ENCODE measurements around the gene MEGF6. TPM values are rescaled to one million over a fixed set of nuclear protein-coding genes. Genes with fewer than 3 reads are reported as not detected.

Gene MEGF6
- total RNA-seq, 1 donor: 2.2 TPM

DNA sequence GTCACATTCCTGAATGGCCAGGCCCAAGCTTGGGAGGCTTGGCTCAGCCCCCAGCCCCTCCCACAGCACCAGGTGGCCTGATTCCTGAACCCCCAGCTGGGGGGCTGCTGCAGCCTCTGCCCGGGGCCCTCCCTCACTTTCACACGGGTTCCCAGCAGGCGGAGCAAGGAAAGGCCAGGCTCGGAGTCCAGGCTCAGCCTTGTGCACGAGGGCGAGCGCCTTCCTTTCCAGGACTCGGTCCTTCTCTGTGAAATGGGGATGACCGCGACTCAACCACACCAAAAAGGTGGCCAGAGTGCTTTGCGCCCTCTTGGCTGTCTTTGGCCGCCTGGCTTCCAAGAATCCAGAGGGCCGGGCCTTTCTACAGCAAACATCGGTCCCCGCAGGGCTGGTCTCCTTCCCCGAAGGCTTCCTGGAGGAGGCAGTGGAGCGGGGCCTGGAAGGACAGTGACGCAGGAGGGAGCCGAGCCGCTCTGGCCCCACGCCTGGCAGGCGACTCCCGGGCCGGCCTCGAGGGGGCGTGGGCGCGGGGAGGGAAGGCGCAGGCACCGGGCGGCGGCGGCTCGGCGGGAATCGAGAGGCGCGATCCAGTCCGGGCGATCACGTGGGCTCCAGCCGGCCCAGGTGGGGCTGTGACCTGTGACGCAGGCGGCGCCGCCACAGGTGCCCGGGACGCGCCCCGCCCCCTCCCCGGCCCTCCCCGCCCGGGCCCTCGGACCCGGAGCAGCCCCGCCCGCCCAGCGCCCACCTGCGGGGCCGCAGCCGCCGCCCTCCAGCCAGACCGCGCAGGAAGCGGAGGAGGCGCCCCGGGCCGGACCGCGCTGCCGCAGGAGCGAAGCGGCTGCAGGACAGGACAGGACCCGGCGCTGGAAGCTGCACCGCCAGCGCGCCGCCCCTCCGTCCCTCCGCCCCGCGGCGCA lies 157.2 kb downstream of the MEGF6 start, which contains the start of gene ARHGEF16:
ARHGEF16 (plus strand) TSS at position 775 of the 920 bp plus-strand sequence. CDS start 8,420 bp downstream, outside the sequence.
- peak within 1 kb of the TSS; percentile 34 for H3K4me3 ChIP-seq (ENCODE audit: low read depth, low read length)
- DNase-seq (ENCODE audit: low read depth): peak; percentile 17
- TF ChIP-seq, protein P1, sequence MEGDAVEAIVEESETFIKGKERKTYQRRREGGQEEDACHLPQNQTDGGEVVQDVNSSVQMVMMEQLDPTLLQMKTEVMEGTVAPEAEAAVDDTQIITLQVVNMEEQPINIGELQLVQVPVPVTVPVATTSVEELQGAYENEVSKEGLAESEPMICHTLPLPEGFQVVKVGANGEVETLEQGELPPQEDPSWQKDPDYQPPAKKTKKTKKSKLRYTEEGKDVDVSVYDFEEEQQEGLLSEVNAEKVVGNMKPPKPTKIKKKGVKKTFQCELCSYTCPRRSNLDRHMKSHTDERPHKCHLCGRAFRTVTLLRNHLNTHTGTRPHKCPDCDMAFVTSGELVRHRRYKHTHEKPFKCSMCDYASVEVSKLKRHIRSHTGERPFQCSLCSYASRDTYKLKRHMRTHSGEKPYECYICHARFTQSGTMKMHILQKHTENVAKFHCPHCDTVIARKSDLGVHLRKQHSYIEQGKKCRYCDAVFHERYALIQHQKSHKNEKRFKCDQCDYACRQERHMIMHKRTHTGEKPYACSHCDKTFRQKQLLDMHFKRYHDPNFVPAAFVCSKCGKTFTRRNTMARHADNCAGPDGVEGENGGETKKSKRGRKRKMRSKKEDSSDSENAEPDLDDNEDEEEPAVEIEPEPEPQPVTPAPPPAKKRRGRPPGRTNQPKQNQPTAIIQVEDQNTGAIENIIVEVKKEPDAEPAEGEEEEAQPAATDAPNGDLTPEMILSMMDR (IDR thresholded peaks at IDR 0.05; ENCODE audit: insufficient read depth, low read depth, low read length): peak; percentile 40

GRCh38 chr1:3453203-3453761 lies 158.0 kb downstream of the MEGF6 start:
- H3K4me3 ChIP-seq (ENCODE audit: low read depth, low read length): no peak overlapping the region
- DNase-seq (ENCODE audit: low read depth): peak; percentile 52
- TF ChIP-seq, protein P1 (IDR thresholded peaks at IDR 0.05; ENCODE audit: insufficient read depth, low read depth, low read length): peak; percentile 93

- TF ChIP-seq, protein P1 (IDR thresholded peaks at IDR 0.05; ENCODE audit: insufficient read depth, low read depth, low read length): no peak
- no peak for DNase-seq (ENCODE audit: low read depth)
- no peak overlapping the region for H3K4me3 ChIP-seq (ENCODE audit: low read depth, low read length)
Observed at GRCh38 chr1:3452866-3453175, 158.5 kb downstream of the MEGF6 start.

DNA sequence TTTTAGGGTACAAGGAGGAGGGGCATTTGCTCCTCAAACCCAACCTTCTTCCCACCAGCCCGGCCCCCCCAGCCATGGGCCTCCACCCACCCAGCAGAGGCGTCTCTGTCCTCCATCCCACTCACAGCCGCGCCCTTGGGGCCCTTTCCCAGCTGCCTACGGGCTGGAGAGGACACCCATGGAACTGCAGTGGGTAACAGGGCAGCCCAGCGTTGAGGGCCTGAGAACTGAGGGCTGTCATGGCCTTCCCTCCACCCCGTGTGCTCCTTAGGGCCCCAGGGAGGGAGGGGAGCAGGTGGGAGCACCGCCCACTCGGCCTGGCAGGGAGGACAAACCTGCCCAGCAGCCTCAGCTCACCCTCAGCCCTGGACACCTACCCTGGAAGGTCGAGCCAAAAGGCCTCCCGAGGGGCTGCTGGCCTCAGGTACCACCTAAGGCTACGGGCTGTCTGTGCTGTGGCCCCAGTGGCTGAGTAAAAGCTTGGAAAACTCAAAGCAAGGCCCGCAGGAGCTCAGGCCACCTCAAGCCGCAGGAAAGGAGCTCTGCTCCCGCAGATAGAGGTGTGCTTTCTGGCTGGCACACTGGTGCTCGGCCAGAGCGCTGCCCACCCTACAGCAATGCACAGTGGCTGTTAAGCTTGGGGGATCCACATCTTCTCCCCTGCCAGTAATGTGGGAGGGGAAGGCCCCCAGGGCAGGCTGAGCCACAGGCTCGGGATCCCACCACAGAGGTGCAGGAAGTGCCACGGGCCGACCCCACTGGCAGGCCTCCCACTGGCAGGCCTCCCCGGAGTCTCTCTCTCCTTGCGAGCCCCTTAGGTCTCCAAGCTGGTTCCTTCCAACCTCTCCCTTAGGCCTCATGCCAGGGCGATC lies 159.1 kb downstream of the MEGF6 start:
- TF ChIP-seq, protein P1 (IDR thresholded peaks at IDR 0.05; ENCODE audit: insufficient read depth, low read depth, low read length): no peak
- no peak overlapping the region for H3K4me3 ChIP-seq (ENCODE audit: low read depth, low read length)
- DNase-seq (ENCODE audit: low read depth): no peak

GRCh38 chr1:3450983-3451382 lies 160.3 kb downstream of the MEGF6 start:
- no peak for DNase-seq (ENCODE audit: low read depth)
- TF ChIP-seq, protein P1 (IDR thresholded peaks at IDR 0.05; ENCODE audit: insufficient read depth, low read depth, low read length): no peak
- H3K4me3 ChIP-seq (ENCODE audit: low read depth, low read length): no peak overlapping the region

DNA sequence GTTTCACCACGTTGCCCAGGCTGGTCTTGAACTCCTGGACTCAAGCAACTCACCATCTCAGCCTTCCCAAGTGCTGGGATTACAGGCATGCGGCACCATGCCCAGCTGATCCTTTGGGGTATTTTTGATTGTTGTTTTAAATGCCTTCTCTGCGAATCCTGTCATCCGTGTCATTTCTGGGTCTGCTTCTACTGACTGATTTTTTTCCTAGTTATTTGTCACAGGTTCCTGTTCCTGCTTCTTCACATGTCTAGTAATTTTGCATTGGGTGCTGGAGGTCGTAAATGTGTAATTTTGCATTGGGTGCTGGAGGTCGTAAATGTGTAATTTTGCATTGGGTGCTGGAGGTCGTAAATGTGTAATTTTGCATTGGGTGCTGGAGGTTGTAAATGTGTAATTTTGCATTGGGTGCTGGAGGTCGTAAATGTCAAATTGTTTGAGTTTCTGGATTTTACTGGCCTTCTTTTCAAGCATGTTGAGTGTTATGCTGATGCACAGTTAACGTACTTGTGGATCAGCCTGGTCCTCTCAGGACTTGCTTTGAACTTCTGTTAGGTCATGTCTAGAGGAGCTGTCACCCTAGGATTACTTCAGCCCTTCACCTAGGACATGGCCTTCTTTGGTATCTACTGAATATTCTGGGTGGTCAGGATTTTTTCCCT lies 161.0 kb downstream of the MEGF6 start:
- no peak for DNase-seq (ENCODE audit: low read depth)
- TF ChIP-seq, protein P1 (IDR thresholded peaks at IDR 0.05; ENCODE audit: insufficient read depth, low read depth, low read length): no peak
- no peak overlapping the region for H3K4me3 ChIP-seq (ENCODE audit: low read depth, low read length)
